Loucy (cell line): ENCODE measurements around the gene KAT8.
"Not testable (repeated sequence)": the region's sequence is repeated elsewhere in the genome, so short reads cannot be mapped to it uniquely, and the experiment has no call there.

ENCODE experiments used
- H2AFZ ChIP-seq: fragments of 200-600 bp; sonication (generic); 2 replicates; pipeline ENCODE4 v1.6.0; 2016; ENCODE audit warnings: antibody characterized with exemption, mild to moderate bottlenecking, low read length, moderate library complexity
- H3F3A ChIP-seq: fragments of 200-600 bp; 2 replicates; pipeline ENCODE4 v1.6.0; 2016; ENCODE audit warnings: antibody characterized with exemption, low read depth, mild to moderate bottlenecking
- H3K27me3 ChIP-seq: fragments of 200-600 bp; sonication (generic); 2 replicates; pipeline ENCODE4 v1.6.1; 2014; ENCODE audit warnings: low read length, mild to moderate bottlenecking; ENCODE audit not compliant: insufficient read depth, poor library complexity, severe bottlenecking
- H3K36me3 ChIP-seq: fragments of 200-600 bp; sonication (generic); 2 replicates; pipeline ENCODE4 v1.6.1; 2016; ENCODE audit warnings: low read length; ENCODE audit not compliant: insufficient read depth
- H3K4me1 ChIP-seq: fragments of 200-600 bp; sonication (generic); 2 replicates; pipeline ENCODE4 v1.5.1; 2014; ENCODE audit warnings: low read length, mild to moderate bottlenecking; ENCODE audit not compliant: insufficient read depth, poor library complexity, severe bottlenecking
- H3K4me2 ChIP-seq: fragments of 200-600 bp; sonication (generic); 2 replicates; pipeline ENCODE4 v1.6.0; 2014; ENCODE audit warnings: antibody characterized with exemption, low read length, low read depth, mild to moderate bottlenecking; ENCODE audit not compliant: poor library complexity, severe bottlenecking
- H3K4me3 ChIP-seq: fragments of 200-600 bp; sonication (generic); 2 replicates; pipeline ENCODE4 v1.5.1; 2014; ENCODE audit warnings: low read length, mild to moderate bottlenecking, mixed read lengths; ENCODE audit not compliant: poor library complexity, severe bottlenecking
- H3K79me2 ChIP-seq: fragments of 200-600 bp; sonication (generic); 2 replicates; pipeline ENCODE4 v1.6.1; 2014; ENCODE audit warnings: low read length; ENCODE audit not compliant: insufficient read depth
- H3K9ac ChIP-seq: fragments of 200-600 bp; sonication (generic); 2 replicates; pipeline ENCODE4 v1.6.0; 2014; ENCODE audit warnings: mild to moderate bottlenecking, low read depth, low read length, moderate library complexity; ENCODE audit not compliant: poor library complexity, severe bottlenecking
- H3K9me2 ChIP-seq: fragments of 200-600 bp; sonication (generic); replicated peaks from 2 replicates; pipeline ENCODE4 v1.6.1; 2016; ENCODE audit warnings: low read depth, low read length, mixed read lengths
- H3K9me3 ChIP-seq: fragments of 200-600 bp; sonication (generic); 2 replicates; pipeline ENCODE4 v1.6.1; 2014; ENCODE audit warnings: mild to moderate bottlenecking, antibody characterized with exemption, low read length, low read depth; ENCODE audit not compliant: insufficient read depth
- H4K20me1 ChIP-seq: fragments of 200-600 bp; sonication (generic); 2 replicates; pipeline ENCODE4 v1.6.0; 2014; ENCODE audit warnings: antibody characterized with exemption, low read length, mild to moderate bottlenecking; ENCODE audit not compliant: insufficient read depth, poor library complexity, severe bottlenecking
- EZH2phosphoT487 ChIP-seq: fragments of 200-600 bp; IDR thresholded peaks from 2 replicates; pipeline ENCODE4 v1.6.1; 2018; ENCODE audit warnings: antibody characterized with exemption, mild to moderate bottlenecking, moderate library complexity, borderline replicate concordance
- TF ChIP-seq, protein P1 (sequence below): fragments of 200-600 bp; sonication (generic); conservative IDR thresholded peaks from 2 replicates; pipeline ENCODE4 v1.5.1; 2014; ENCODE audit warnings: mild to moderate bottlenecking, antibody characterized with exemption, low read length

Gene KAT8

DNA sequence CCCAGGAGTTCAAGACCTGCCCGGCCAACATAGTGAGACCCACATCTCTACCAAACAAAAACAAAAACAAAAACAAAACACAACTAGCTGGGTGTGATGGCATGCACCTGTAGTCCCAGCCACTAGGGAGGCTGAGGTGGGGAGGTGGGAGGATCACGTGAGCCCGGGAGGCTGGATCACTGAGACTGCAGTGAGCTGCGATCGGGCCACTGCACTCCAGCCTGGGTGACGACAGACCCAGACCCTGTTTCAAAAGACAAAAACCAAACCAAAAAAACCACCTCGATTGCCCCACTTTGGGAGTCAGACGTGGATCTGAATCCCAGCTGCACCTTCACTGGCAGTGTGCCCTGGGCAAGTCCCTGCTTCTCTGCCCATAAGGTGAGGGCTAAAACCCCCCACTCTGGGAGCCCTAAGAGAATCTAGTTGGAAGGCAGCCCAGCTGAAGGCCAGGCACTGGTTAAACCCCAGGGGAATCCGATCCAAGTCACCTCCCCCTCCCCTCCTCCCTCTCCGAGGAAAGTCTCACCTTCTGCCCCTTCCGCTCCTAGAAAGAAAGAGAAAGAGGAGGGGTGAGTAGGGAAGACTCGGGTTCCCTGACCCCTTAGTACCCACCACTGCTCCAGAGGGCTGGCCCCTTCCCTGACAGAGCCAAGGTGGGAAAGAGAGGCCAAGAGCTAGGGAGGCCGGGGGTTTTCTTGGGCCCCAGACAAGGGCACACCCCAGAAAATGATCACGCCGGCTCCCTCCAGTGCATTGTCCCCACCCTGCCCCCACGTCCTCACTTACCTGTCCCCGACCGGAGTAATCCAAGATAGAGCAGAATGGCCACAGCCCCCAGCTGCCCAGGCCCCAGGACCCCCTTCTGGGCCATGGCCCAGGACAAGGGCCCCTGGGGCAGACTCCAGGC, 17.4 kb downstream of the KAT8 start:
- Histone ChIP-seq H3K79me2 (no peaks in the 10 kb centered on the region), H3K4me2 (no peak overlapping the region), H3K9me2 (no peaks in the 10 kb centered on the region), H3K9me3 (no peaks in the 10 kb centered on the region), H4K20me1 (no peaks in the 10 kb centered on the region), H3K27me3 (no peaks in the 10 kb centered on the region), H3K36me3 (no peaks in the 10 kb centered on the region), H2AFZ (no peak overlapping the region), H3K9ac (no peak overlapping the region), H3K4me1 (no peaks in the 10 kb centered on the region), H3K4me3 (no peak overlapping the region), H3F3A (no peaks in the 10 kb centered on the region)
- TF ChIP-seq EZH2phosphoT487: no peak
- TF ChIP-seq, protein P1, sequence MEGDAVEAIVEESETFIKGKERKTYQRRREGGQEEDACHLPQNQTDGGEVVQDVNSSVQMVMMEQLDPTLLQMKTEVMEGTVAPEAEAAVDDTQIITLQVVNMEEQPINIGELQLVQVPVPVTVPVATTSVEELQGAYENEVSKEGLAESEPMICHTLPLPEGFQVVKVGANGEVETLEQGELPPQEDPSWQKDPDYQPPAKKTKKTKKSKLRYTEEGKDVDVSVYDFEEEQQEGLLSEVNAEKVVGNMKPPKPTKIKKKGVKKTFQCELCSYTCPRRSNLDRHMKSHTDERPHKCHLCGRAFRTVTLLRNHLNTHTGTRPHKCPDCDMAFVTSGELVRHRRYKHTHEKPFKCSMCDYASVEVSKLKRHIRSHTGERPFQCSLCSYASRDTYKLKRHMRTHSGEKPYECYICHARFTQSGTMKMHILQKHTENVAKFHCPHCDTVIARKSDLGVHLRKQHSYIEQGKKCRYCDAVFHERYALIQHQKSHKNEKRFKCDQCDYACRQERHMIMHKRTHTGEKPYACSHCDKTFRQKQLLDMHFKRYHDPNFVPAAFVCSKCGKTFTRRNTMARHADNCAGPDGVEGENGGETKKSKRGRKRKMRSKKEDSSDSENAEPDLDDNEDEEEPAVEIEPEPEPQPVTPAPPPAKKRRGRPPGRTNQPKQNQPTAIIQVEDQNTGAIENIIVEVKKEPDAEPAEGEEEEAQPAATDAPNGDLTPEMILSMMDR: no peak

DNA sequence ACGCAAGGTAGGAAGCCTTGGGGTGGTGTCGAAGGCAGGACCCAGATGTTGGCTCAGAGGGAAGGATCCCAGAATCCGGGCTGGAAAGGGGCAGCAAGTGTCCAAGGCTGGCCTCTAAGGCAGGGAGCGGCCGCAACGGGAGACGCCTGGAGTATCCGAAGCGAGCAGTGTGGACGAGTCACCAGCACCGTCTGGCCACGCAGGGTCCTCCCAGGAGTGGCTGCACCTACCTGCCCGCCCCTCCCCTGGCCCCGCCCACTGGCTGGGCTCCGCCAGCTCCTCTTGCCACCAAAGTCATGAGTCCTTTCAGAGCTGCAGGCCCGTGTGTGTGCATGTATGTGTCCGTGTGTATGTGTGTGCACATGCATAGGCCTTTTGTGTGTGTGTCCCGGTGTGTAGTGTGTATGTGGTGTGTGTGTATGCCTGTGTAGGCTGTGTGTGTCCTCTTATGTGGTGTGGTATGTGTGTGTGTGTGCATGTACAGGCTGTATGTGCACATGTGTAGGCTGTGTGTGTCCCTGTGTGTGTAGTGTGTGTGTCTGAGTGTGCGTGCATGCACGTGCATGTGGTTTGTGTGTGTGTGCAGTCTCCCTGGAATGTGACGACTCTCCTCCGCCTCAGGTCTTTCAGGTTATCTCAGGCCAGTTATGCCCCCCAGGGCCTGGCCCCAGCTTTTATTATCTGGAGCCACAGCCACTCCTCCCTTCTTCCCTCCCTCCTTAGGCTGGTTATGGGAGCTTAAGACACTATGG, 18.2 kb downstream of the KAT8 start, which contains the start of gene PRSS8:
Gene PRSS8 (minus strand): TSS at position 193 of the 752 bp plus-strand sequence. CDS start 229 bp downstream, outside the sequence.
- Histone ChIP-seq H2AFZ (no peak within 1 kb of the TSS), H3K9ac (no peak within 1 kb of the TSS), H3K36me3 (no peaks in the 10 kb centered on the region), H3K4me1 (no peaks in the 10 kb centered on the region), H3K4me2 (no peak within 1 kb of the TSS), H3K4me3 (no peak within 1 kb of the TSS), H4K20me1 (no peaks in the 10 kb centered on the region), H3F3A (no peaks in the 10 kb centered on the region), H3K79me2 (no peaks in the 10 kb centered on the region), H3K9me2 (no peaks in the 10 kb centered on the region), H3K27me3 (no peaks in the 10 kb centered on the region), H3K9me3 (no peaks in the 10 kb centered on the region)
- TF ChIP-seq EZH2phosphoT487: no peak
- TF ChIP-seq, protein P1: no peak

DNA sequence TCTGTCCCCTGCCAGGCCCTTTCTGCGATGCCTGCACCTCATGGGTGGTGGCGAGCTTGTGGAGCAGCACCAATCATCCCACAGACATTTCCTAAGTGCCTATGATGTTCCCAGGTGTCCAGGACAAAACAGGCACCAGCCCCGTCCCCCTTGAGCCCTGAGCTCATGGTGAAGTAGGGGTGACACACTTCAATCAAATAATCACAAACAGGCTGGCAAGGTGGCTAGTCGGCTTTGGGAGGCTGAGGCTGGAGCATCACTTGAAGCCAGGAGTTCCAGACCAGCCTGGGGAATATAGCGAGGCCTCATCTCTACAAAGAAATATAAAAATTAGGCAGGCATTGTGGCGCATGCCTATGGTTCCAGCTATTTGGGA, 18.8 kb downstream of the KAT8 start:
- no peaks in the 10 kb centered on the region for H3K9me3 ChIP-seq
- TF ChIP-seq, protein P1: no peak
- no peak for TF ChIP-seq EZH2phosphoT487

DNA sequence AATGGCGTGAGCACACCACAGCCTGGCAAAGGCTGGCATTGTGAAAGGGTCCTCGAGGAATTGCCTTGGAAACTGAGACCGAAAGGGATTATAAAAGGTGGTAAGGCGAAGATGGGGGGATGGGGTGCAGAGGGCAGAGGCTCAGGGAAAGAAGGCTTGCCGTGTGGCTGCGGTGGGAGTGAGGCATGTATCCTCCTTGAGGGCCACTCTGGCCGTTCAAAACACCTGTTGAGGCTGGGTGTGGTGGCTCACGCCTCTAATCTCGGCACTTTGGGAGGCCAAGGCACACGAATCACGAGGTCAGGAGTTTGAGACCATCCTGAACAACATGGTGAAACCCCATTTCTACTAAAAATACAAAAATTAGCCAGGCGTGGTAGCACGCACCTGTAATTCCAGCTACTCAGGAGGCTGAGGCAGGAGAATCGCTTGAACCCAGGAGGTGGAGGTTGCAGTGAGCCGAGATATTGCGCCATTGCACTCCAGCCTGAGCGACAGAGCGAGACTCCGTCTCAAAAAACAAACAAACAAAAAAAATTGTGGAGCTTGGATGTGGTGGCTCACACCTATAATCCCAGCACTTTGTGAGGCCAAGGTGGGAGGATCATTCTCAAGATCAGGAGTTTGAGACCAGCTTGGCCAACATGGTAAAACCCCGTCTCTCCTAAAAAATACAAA, 19.5 kb downstream of the KAT8 start:
- not testable (repeated sequence) for H3F3A ChIP-seq, H3K4me2 ChIP-seq, H3K4me1 ChIP-seq, H3K36me3 ChIP-seq, H2AFZ ChIP-seq, H3K27me3 ChIP-seq, H3K4me3 ChIP-seq, H3K9me3 ChIP-seq, H3K79me2 ChIP-seq, H3K9me2 ChIP-seq, H3K9ac ChIP-seq, H4K20me1 ChIP-seq

More for the DNA sequence above, 18.8 kb downstream of the KAT8 start:
- Histone ChIP-seq H3K36me3 (no peaks in the 10 kb centered on the region), H3K9ac (no peak overlapping the region), H3K4me2 (no peak overlapping the region), H3F3A (no peaks in the 10 kb centered on the region), H3K27me3 (no peaks in the 10 kb centered on the region), H4K20me1 (no peaks in the 10 kb centered on the region), H3K79me2 (no peaks in the 10 kb centered on the region), H3K4me3 (no peak overlapping the region), H3K9me2 (no peaks in the 10 kb centered on the region), H2AFZ (no peak overlapping the region), H3K4me1 (peaks cover 2% of the 10 kb centered on the region)
